ENCODE results near the gene ENPP3. TPM values are rescaled to one million over a fixed set of nuclear protein-coding genes. Genes with fewer than 3 reads are reported as not detected.

The ENPP3 gene
- total RNA-seq, 1 donor from 2014 or later, result 1.6 TPM

GRCh38 chr6:131765081-131765803 is 128.1 kb downstream of the ENPP3 start:
- DNase-seq (ENCODE audit: low spot score), result no peak

GRCh38 chr6:131765804-131766135 is 128.7 kb downstream of the ENPP3 start:
- no peak for DNase-seq (ENCODE audit: low spot score)

DNA sequence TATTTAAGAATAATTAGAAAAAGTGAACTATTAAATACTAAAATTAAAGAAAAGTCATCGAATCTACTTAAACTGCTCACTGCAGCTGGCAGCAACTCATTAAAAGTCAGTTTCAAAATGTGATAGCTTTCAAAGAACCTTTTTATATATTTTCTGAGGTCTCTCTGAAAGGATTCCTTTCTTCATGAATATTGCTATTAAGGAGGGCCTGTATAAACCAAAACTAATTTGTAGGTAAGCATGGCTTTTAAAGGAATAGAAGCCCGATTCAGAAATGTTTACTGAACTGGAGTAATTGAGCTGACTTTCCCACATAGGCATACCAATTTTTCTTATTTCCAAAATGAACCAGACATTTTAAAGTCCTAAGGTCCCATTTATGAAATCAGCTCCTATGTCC is 129.5 kb downstream of the ENPP3 start:
- DNase-seq (ENCODE audit: low spot score), result no peak

DNA sequence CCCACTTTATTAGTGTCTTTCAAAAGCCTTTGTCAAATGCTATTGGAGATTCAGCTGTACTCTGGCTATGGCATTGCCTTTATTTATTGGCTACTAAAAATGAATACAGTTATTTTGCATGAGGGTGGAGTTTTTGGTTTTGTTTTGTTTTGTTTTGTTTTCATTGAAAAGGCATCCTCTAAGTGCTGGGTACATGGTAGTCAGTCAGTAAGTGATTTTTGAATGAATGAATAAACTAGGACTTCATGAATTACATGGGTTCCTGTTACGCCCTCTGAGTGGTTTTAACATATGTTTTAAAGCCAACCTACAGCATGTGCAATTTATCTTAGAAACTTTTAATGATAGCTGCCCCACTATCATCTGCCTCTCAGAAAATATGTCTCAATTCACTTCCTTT is 131.9 kb downstream of the ENPP3 start:
- DNase-seq (ENCODE audit: low spot score), result no peak

DNA sequence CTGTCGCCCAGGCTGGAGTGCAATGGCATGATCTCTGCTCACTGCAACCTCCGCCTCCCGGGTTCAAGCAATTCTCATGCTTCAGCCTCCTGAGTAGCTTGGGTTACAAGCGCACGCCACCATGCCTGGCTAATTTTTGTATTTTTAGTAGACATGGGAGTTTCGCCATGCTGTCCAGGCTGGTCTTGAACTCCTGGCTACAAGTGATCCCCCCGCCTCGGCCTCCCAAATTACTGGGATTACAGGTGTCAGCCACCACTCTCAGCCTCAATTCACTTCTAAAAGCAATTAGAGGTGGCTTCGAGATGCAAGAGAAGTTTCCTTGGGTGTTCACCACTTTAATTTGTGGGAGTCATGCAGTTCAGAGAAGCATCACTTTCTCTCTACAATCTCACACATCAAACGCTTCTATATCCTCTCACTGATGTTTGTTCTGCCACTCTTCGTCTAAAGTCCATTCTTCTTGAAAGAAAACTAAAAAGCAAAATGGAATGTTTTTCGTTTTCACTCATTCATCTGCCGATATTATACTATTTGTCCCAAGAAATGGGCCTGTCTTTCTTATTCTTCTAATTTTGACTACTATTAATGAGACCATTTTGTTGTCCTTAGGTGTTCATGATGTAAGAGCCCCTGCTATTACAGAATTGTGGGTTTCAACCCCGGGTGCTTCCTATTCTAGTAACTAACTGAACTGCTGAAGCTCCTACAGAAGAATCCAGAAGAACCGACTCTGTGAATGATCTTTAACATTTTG is 132.5 kb downstream of the ENPP3 start:
- DNase-seq (ENCODE audit: low spot score), result no peak

GRCh38 chr6:131770776-131771175 is 133.7 kb downstream of the ENPP3 start:
- no peak for DNase-seq (ENCODE audit: low spot score)

- no peak for DNase-seq (ENCODE audit: low spot score)
Observed at GRCh38 chr6:131773284-131773950, 136.3 kb downstream of the ENPP3 start.

DNA sequence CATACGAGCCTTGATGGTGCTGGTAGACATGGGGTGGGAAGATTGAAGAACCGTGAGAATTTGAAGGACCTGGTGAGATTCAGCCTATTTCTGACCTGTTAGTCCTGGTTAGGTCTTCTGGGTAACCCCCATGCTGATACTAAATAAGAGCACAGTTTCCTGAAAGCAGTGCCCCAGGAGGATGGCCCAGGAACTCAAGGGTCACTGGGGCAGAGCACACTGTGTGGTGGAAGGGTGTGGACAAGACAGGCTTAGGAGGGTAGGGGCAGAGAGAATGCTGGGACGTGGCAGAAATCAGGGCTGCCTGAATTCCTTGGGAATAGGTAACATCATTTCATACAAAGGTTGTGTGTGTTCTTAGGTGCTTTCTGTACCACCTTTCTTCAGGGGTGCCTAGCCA is 138.8 kb downstream of the ENPP3 start:
- DNase-seq (ENCODE audit: low spot score), result no peak

GRCh38 chr6:131776985-131777384 is 139.9 kb downstream of the ENPP3 start:
- DNase-seq (ENCODE audit: low spot score), result no peak

- DNase-seq (ENCODE audit: low spot score), result no peak
Observed at GRCh38 chr6:131778169-131778568, 141.1 kb downstream of the ENPP3 start.

GRCh38 chr6:131779304-131779703 is 142.2 kb downstream of the ENPP3 start:
- no peak for DNase-seq (ENCODE audit: low spot score)

DNA sequence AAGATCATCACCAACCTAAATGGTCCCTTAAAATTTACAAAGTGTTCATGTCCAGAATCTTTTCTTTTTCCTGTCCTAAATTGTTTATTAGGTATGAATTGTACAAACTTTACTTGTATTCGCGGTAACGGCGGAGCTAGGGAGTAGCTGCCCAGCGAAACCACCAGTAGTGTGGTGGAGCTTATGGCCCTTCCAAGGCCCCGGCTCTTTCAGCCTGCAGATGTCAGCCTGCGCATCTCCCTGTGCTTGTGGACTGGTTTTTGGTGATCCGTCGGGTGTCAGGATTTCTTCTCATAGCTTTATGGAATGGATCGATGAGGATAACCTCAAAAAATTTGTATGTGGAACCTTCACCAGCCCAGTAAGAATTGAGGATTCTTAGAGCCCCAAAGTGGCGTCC is 143.5 kb downstream of the ENPP3 start:
- DNase-seq (ENCODE audit: low spot score), result no peak

DNA sequence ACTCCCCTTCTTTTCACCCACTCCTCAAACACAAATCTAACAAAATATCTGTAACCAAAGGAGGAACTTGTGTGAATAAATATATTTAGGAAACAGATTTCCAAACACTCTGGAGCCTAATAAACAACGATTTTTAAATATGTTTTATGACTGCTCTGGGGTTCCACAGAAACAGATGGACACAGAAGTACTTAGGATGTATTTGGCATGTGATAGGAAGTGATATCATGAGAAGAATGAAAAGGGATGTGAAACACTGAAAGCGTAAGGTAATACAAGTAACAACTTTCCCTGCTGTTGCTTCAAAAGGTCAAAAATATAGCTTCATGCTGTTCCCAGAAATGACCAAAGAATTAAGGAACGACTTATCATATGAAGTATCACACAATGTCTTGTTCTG is 144.6 kb downstream of the ENPP3 start:
- DNase-seq (ENCODE audit: low spot score), result no peak

DNA sequence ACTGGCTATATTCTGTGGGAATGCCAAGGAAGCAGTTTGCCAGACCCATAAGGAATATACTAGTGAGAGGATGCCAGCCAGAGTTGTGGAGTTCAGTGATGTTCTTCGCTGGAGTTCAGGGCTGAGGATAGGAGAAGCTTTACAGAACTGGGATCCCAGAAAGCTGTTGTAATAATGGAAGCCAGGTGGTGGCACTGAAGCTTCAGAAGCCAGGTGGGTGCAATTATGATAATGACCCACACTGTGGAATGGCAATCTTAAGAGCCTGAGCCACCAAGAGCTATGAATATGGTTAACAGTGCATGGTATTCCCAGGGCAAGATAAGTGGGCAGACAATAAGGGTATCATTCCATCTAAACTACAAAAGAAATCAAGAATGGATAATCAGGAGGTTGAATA is 145.7 kb downstream of the ENPP3 start:
- DNase-seq (ENCODE audit: low spot score), result no peak

GRCh38 chr6:131784561-131784960 is 147.5 kb downstream of the ENPP3 start:
- no peak for DNase-seq (ENCODE audit: low spot score)

GRCh38 chr6:131787079-131787478 is 150.0 kb downstream of the ENPP3 start:
- no peak for DNase-seq (ENCODE audit: low spot score)

- DNase-seq (ENCODE audit: low spot score), result no peak
Observed at GRCh38 chr6:131787766-131788712, 150.9 kb downstream of the ENPP3 start.

- no peak for DNase-seq (ENCODE audit: low spot score)
Observed at GRCh38 chr6:131789219-131789618, 152.1 kb downstream of the ENPP3 start.

DNA sequence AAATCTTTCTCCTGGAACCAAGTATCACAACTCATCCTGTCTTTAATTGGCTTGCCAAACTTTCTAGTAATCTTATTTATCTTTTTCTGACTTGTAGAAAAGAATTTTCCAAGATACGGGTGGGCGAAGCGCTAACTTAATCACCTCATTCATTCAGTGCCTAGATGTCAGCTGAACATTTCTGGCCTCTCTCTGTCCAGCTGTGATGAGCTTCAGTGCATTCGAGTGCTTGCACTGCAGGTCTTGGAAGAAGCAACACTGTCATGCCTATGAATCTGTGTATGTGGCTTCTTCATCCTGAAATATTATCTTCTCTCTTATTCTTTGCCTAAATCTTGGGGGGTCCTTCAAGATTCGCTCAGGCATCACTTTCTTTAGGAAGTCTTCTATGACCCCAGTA is 154.4 kb downstream of the ENPP3 start:
- DNase-seq (ENCODE audit: low spot score), result no peak

- no peak for DNase-seq (ENCODE audit: low spot score)
Observed at GRCh38 chr6:131792091-131792496, 155.0 kb downstream of the ENPP3 start.

- no peak for DNase-seq (ENCODE audit: low spot score)
Observed at GRCh38 chr6:131795366-131795765, 158.3 kb downstream of the ENPP3 start.
